H9 (cell line): Measurements from ENCODE around the gene OTP. TPM values are rescaled to one million over a fixed set of nuclear protein-coding genes. Genes with fewer than 3 reads are reported as not detected.

ENCODE experiments used
- DNase-seq: peaks from one replicate; pipeline ENCODE4 v3.0.0-alpha.2; 2017
- H2AFZ ChIP-seq: one replicate; pipeline ENCODE4 v1.6.1; 2013; ENCODE audit warnings: mild to moderate bottlenecking, low read length, control low read depth, moderate library complexity
- H2AK5ac ChIP-seq: 2 replicates; pipeline ENCODE4 v1.6.1; 2013; ENCODE audit warnings: low read length, control low read depth, mixed read lengths; ENCODE audit not compliant: insufficient read length
- H2BK120ac ChIP-seq: one replicate; pipeline ENCODE4 v1.6.1; 2013; ENCODE audit warnings: low read depth, mild to moderate bottlenecking, low read length, control low read depth, inconsistent platforms; ENCODE audit not compliant: poor library complexity, severe bottlenecking
- H2BK12ac ChIP-seq: 2 replicates; pipeline ENCODE4 v1.6.1; 2013; ENCODE audit warnings: low read length, control low read depth, mixed read lengths, low read depth; ENCODE audit not compliant: insufficient read length
- H2BK15ac ChIP-seq: 2 replicates; pipeline ENCODE4 v1.6.1; 2013; ENCODE audit warnings: low read depth, low read length, control low read depth
- H2BK20ac ChIP-seq: one replicate; pipeline ENCODE4 v1.6.1; 2013; ENCODE audit warnings: low read depth, mild to moderate bottlenecking, low read length, control low read depth, inconsistent platforms; ENCODE audit not compliant: poor library complexity, severe bottlenecking
- H2BK5ac ChIP-seq: 2 replicates; pipeline ENCODE4 v1.6.1; 2013; ENCODE audit warnings: low read length, control low read depth, mixed read lengths; ENCODE audit not compliant: insufficient read length
- H3K14ac ChIP-seq: 2 replicates; pipeline ENCODE4 v1.6.1; 2013; ENCODE audit warnings: low read length, control low read depth; ENCODE audit not compliant: insufficient read depth
- H3K18ac ChIP-seq: 2 replicates; pipeline ENCODE4 v1.6.1; 2013; ENCODE audit warnings: low read depth, mild to moderate bottlenecking, mixed read lengths, low read length, control low read depth; ENCODE audit not compliant: insufficient read length
- H3K23ac ChIP-seq: 2 replicates; pipeline ENCODE4 v1.6.1; 2013; ENCODE audit warnings: low read length, control low read depth, mixed read lengths, low read depth; ENCODE audit not compliant: insufficient read length
- H3K23me2 ChIP-seq: 2 replicates; pipeline ENCODE4 v1.6.1; 2013; ENCODE audit warnings: low read depth, mild to moderate bottlenecking, mixed read lengths, low read length, control low read depth; ENCODE audit not compliant: insufficient read length, poor library complexity, severe bottlenecking
- H3K27ac ChIP-seq: 2 replicates; pipeline ENCODE4 v1.5.1; 2013; ENCODE audit warnings: low read length, control low read depth, mixed read lengths, low read depth; ENCODE audit not compliant: insufficient read length
- H3K27me3 ChIP-seq: 2 replicates; pipeline ENCODE4 v1.6.1; 2013; ENCODE audit warnings: low read length, control low read depth, inconsistent platforms; ENCODE audit not compliant: insufficient read depth
- H3K4ac ChIP-seq: 2 replicates; pipeline ENCODE4 v1.6.1; 2013; ENCODE audit warnings: low read depth, mild to moderate bottlenecking, control low read depth, inconsistent platforms, low read length, moderate library complexity
- H3K4me1 ChIP-seq: 2 replicates; pipeline ENCODE4 v1.6.1; 2013; ENCODE audit warnings: low read length, control low read depth, inconsistent platforms; ENCODE audit not compliant: insufficient read depth
- H3K4me2 ChIP-seq: 2 replicates; pipeline ENCODE4 v1.6.1; 2013; ENCODE audit warnings: low read length, control low read depth, mixed read lengths; ENCODE audit not compliant: insufficient read length, insufficient read depth
- H3K56ac ChIP-seq: 2 replicates; pipeline ENCODE4 v1.6.1; 2013; ENCODE audit warnings: low read depth, mild to moderate bottlenecking, mixed read lengths, low read length, control low read depth; ENCODE audit not compliant: insufficient read length
- H3K79me1 ChIP-seq: 2 replicates; pipeline ENCODE4 v1.6.1; 2013; ENCODE audit warnings: low read depth, mild to moderate bottlenecking, moderate library complexity, low read length, control low read depth, inconsistent platforms; ENCODE audit not compliant: insufficient read depth, poor library complexity, severe bottlenecking
- H3K79me2 ChIP-seq: 2 replicates; pipeline ENCODE4 v1.6.1; 2013; ENCODE audit warnings: low read length, control low read depth, inconsistent platforms; ENCODE audit not compliant: insufficient read depth
- H3K9ac ChIP-seq: 2 replicates; pipeline ENCODE4 v1.6.1; 2013; ENCODE audit warnings: low read length, control low read depth, mixed read lengths; ENCODE audit not compliant: insufficient read length; ENCODE audit errors: extremely low read depth
- H3K9me3 ChIP-seq: one replicate; pipeline ENCODE4 v1.6.1; 2013; ENCODE audit warnings: low read depth, low read length, inconsistent platforms; ENCODE audit not compliant: control insufficient read depth
- H3T11ph ChIP-seq: one replicate; pipeline ENCODE4 v1.6.1; 2013; ENCODE audit warnings: mild to moderate bottlenecking, low read length, control low read depth, inconsistent platforms
- H4K20me1 ChIP-seq: one replicate; pipeline ENCODE4 v1.6.1; 2013; ENCODE audit not compliant: control insufficient read depth, insufficient read length, insufficient read depth
- H4K5ac ChIP-seq: 2 replicates; pipeline ENCODE4 v1.6.1; 2013; ENCODE audit warnings: low read depth, mild to moderate bottlenecking, mixed read lengths, low read length, control low read depth; ENCODE audit not compliant: insufficient read length
- H4K8ac ChIP-seq: replicated peaks from 2 replicates; pipeline ENCODE4 v1.6.1; 2013; ENCODE audit warnings: low read length, control low read depth, mixed read lengths, low read depth; ENCODE audit not compliant: insufficient read length
- H4K91ac ChIP-seq: 2 replicates; pipeline ENCODE4 v1.6.1; 2013; ENCODE audit warnings: low read depth, mild to moderate bottlenecking, moderate library complexity, mixed read lengths, low read length, control low read depth; ENCODE audit not compliant: insufficient read length
- H3K27ac Mint-ChIP-seq, 3 experiments: 2 replicates in 2 of 3; 3 replicates in 1 of 3; pipeline ENCODE4 v1.8.0; 2020 to 2021; ENCODE audit warnings: mixed read lengths in 3 of 3, mild to moderate bottlenecking in 1 of 3, moderate library complexity in 1 of 3
- H3K27me3 Mint-ChIP-seq: 2 replicates; pipeline ENCODE4 v1.8.0; 2021; ENCODE audit warnings: low read depth, mild to moderate bottlenecking, moderate library complexity, mixed read lengths
- H3K36me3 Mint-ChIP-seq, 3 experiments: 2 replicates in 2 of 3; 3 replicates in 1 of 3; pipeline ENCODE4 v1.8.0; 2020 to 2021; ENCODE audit warnings: low read depth in 3 of 3, mixed read lengths in 3 of 3; ENCODE audit not compliant: insufficient read depth in 1 of 3
- H3K4me1 Mint-ChIP-seq, 2 experiments: 2 replicates each; pipeline ENCODE4 v1.8.0; 2020; ENCODE audit warnings: mixed read lengths in 2 of 2
- H3K4me3 Mint-ChIP-seq, 2 experiments: 2 replicates in 1 of 2; 3 replicates in 1 of 2; pipeline ENCODE4 v1.8.0; 2020 to 2021; ENCODE audit warnings: mild to moderate bottlenecking in 2 of 2, mixed read lengths in 2 of 2, moderate library complexity in 1 of 2
- H3K9me3 Mint-ChIP-seq, 2 experiments: 2 replicates in 1 of 2; 3 replicates in 1 of 2; pipeline ENCODE4 v1.8.0; 2020; ENCODE audit warnings: mild to moderate bottlenecking in 2 of 2, mixed read lengths in 2 of 2, moderate library complexity in 1 of 2
- WGBS: extraction: QIAGEN DNeasy Blood & Tissue Kit; methylation state at CpG from one replicate; pipeline ENCODE4 v1.1.7; 2013; ENCODE audit warnings: missing lambda C conversion rate, low lambda C conversion rate, mixed read lengths; ENCODE audit not compliant: insufficient read length; ENCODE audit errors: extremely low coverage; 5-methylcytosine and 5-hydroxymethylcytosine counted together
- total RNA-seq: library from RNA; stranded (reverse); gene quantifications from 2 replicates; pipeline ENCODE4 v1.2.1, GENCODE V29; 2021
- TF ChIP-seq, protein P1 (sequence below): fragments of 200-600 bp; sonication (generic); conservative IDR thresholded peaks from 3 replicates; pipeline ENCODE4 v1.8.0; 2021; ENCODE audit warnings: antibody characterized with exemption, mild to moderate bottlenecking

OTP gene
- total RNA-seq, 1 experiment from 2014 or later, result not detected

DNA sequence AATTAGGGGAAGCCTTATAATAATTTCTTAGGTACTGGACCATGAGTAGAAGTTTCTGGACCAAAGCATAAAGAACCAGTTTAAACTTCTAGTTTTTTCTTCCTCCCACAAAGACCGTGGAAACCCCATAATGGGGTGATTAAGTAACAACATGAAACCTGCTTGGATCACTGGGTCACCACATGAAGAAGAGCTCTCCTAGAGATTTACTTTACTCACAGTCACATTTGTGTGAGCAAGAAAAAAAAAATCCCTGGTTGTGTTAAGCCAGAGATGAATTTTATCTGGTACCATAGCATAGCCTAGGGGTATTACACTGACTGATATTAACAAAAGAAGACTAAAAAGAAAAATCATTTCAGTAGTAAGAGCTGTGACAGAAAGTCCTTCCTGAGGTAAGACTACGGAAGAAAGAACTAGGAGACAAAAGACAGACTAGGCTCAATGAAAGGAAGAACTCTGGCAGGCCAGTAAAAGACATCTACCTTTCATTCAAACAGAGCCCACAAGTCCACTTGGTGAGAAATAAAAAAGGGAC lies 15.2 kb downstream of the OTP start:
- H2AK5ac ChIP-seq, result no peak overlapping the region
- Mint-ChIP-seq H3K4me3 (no peak overlapping the region), H3K27ac (no peak overlapping the region), H3K27me3 (peaks cover 92% of the 10 kb centered on the region), H3K4me1 (peaks cover 10 to 13% of the 10 kb centered on the region in 2 experiments), H3K36me3 (no peaks in the 10 kb centered on the region), H3K9me3 (no peaks in the 10 kb centered on the region; a peak in 1 of 5 replicates)
- no peak overlapping the region for H3K4ac ChIP-seq
- H4K20me1 ChIP-seq, result no peaks in the 10 kb centered on the region
- H2BK12ac ChIP-seq, result no peak overlapping the region
- H3K56ac ChIP-seq, result no peak overlapping the region
- H2BK20ac ChIP-seq, result no peak overlapping the region
- no peaks in the 10 kb centered on the region for H3K79me1 ChIP-seq
- no peak overlapping the region for H2BK120ac ChIP-seq
- no peak overlapping the region for H3K4me2 ChIP-seq
- no peak for DNase-seq
- H4K5ac ChIP-seq, result no peak overlapping the region
- H3K9ac ChIP-seq, result no peak overlapping the region
- no peaks in the 10 kb centered on the region for H3K9me3 ChIP-seq
- WGBS, result no CpG with 5 or more reads among the region's 2 CpGs
- H3T11ph ChIP-seq, result no peak overlapping the region
- no peak overlapping the region for H2BK5ac ChIP-seq
- no peak overlapping the region for H2AFZ ChIP-seq
- H3K23ac ChIP-seq, result no peak overlapping the region
- H3K79me2 ChIP-seq, result no peaks in the 10 kb centered on the region
- no peaks in the 10 kb centered on the region for H3K23me2 ChIP-seq
- no peaks in the 10 kb centered on the region; the same call in 1 of the 2 replicates for H3K4me1 ChIP-seq
- no peak overlapping the region for H2BK15ac ChIP-seq
- no peak overlapping the region for H4K91ac ChIP-seq
- H3K27ac ChIP-seq, result no peak overlapping the region
- H4K8ac ChIP-seq, result no peak overlapping the region
- H3K14ac ChIP-seq, result no peak overlapping the region
- H3K18ac ChIP-seq, result no peak overlapping the region
- peaks cover 26% of the 10 kb centered on the region; the same call in 1 of the 2 replicates for H3K27me3 ChIP-seq
- TF ChIP-seq, protein P1, sequence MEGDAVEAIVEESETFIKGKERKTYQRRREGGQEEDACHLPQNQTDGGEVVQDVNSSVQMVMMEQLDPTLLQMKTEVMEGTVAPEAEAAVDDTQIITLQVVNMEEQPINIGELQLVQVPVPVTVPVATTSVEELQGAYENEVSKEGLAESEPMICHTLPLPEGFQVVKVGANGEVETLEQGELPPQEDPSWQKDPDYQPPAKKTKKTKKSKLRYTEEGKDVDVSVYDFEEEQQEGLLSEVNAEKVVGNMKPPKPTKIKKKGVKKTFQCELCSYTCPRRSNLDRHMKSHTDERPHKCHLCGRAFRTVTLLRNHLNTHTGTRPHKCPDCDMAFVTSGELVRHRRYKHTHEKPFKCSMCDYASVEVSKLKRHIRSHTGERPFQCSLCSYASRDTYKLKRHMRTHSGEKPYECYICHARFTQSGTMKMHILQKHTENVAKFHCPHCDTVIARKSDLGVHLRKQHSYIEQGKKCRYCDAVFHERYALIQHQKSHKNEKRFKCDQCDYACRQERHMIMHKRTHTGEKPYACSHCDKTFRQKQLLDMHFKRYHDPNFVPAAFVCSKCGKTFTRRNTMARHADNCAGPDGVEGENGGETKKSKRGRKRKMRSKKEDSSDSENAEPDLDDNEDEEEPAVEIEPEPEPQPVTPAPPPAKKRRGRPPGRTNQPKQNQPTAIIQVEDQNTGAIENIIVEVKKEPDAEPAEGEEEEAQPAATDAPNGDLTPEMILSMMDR, result no peak
